NB4 (cell line): Measurements from ENCODE around the gene CEMIP.

Experiments used
- CTCF ChIP-seq: IDR thresholded peaks from one replicate; pipeline ENCODE4 v1.5.1; 2012; ENCODE audit warnings: low read depth, low read length
- MAX ChIP-seq: IDR thresholded peaks from 2 replicates; pipeline ENCODE4 v1.6.1; 2011; ENCODE audit warnings: low read depth, low read length
- MYC ChIP-seq: IDR thresholded peaks from 2 replicates; pipeline ENCODE4 v1.6.1; 2011; ENCODE audit warnings: low read depth, low read length
- POLR2A ChIP-seq: IDR thresholded peaks from 2 replicates; pipeline ENCODE4 v1.6.1; 2011; ENCODE audit warnings: mild to moderate bottlenecking; ENCODE audit not compliant: insufficient read length; ENCODE audit errors: extremely low read depth

GRCh38 chr15:80758130-80758745, 20.9 kb upstream of the CEMIP start:
- no peak for TF ChIP-seq CTCF
- no peak for TF ChIP-seq POLR2A
- no peak for TF ChIP-seq MYC
- TF ChIP-seq MAX: no peak
